ENCODE data around the gene FMN2. TPM values are rescaled to one million over a fixed set of nuclear protein-coding genes. Genes with fewer than 3 reads are reported as not detected.
"Not testable (repeated sequence)": the region's sequence is repeated elsewhere in the genome, so short reads cannot be mapped to it uniquely, and the experiment has no call there.

FMN2 gene
- total RNA-seq, 1 experiment from 2014 or later, result 5.3 TPM

DNA sequence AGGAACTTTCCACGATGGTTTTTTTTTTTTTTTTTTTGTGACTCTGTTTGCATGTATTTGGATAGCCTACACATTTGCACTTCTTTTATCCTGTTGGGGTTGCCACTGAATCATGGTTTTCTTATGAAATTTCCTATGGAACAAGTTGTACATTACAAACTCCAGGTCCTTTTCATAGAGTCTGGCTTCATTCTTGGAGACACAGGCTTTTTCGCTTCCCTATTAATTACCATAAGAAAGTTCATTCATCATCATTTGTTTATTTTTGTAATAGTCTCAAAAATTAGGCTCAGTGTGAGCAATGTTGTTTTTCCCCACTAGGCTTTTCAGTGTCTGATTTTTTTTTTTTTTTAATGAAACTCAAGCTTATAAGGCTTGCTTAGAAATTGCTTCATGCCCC, 179.4 kb downstream of the FMN2 start:
- TF ChIP-seq, protein P1, sequence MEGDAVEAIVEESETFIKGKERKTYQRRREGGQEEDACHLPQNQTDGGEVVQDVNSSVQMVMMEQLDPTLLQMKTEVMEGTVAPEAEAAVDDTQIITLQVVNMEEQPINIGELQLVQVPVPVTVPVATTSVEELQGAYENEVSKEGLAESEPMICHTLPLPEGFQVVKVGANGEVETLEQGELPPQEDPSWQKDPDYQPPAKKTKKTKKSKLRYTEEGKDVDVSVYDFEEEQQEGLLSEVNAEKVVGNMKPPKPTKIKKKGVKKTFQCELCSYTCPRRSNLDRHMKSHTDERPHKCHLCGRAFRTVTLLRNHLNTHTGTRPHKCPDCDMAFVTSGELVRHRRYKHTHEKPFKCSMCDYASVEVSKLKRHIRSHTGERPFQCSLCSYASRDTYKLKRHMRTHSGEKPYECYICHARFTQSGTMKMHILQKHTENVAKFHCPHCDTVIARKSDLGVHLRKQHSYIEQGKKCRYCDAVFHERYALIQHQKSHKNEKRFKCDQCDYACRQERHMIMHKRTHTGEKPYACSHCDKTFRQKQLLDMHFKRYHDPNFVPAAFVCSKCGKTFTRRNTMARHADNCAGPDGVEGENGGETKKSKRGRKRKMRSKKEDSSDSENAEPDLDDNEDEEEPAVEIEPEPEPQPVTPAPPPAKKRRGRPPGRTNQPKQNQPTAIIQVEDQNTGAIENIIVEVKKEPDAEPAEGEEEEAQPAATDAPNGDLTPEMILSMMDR (IDR thresholded peaks at IDR 0.05; ENCODE audit: unreplicated experiment), result no peak
- intact Hi-C loops (cut with micrococcal nuclease), result no loop called here
- ChIA-PET CTCF (interaction anchor here (0.5 to 1.0 kb wide), 2 partner anchors 267 to 617 kb away, joined by 4 read pairs; no protein-coding TSS in a partner anchor), POLR2A (no interaction called here)
- H3K36me3 Mint-ChIP-seq (ENCODE audit: insufficient read depth, unreplicated experiment), result no peaks in the 10 kb centered on the region
- no peak overlapping the region for H3K4me3 Mint-ChIP-seq (ENCODE audit: unreplicated experiment)
- no peaks in the 10 kb centered on the region for H3K4me1 Mint-ChIP-seq (ENCODE audit: insufficient read depth, unreplicated experiment)
- H3K9me3 Mint-ChIP-seq (ENCODE audit: unreplicated experiment), result peaks cover 26% of the 10 kb centered on the region
- BruUV-seq (replicated peaks), result no TSS peak
- no peaks in the 10 kb centered on the region for H3K27me3 Mint-ChIP-seq (ENCODE audit: insufficient read depth, unreplicated experiment)
- H3K27ac Mint-ChIP-seq (ENCODE audit: low read depth, unreplicated experiment), result no peak overlapping the region
- peak; percentile 12 for DNase-seq (ENCODE audit: unreplicated experiment)

DNA sequence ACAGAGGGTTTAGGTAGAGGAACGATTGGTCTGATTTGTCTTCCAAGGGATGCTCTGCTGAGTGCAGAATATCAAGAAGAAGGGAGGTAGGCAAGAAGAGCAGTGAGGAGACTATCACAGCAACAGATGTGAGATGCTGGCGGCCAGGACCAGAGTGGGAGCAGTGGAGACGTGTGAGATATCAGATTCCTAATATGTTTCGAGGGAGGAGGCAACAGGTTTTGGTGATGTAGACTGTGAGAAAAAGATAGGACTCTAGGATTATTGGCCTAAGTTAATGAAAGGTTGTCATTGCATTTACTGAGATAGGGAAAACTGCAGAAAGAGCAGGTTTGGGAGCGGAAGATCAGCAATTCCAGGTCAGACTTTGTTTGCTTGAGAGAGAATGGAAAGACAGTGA, 182.9 kb downstream of the FMN2 start:
- POLR2A ChIA-PET, result no interaction called here
- Mint-ChIP-seq H3K36me3 (ENCODE audit: insufficient read depth, unreplicated experiment) (no peaks in the 10 kb centered on the region), H3K4me3 (ENCODE audit: unreplicated experiment) (no peak overlapping the region), H3K4me1 (ENCODE audit: insufficient read depth, unreplicated experiment) (no peaks in the 10 kb centered on the region), H3K9me3 (ENCODE audit: unreplicated experiment) (no peaks in the 10 kb centered on the region), H3K27me3 (ENCODE audit: insufficient read depth, unreplicated experiment) (no peaks in the 10 kb centered on the region), H3K27ac (ENCODE audit: low read depth, unreplicated experiment) (no peak overlapping the region)
- intact Hi-C loops (cut with micrococcal nuclease), result no loop called here
- TF ChIP-seq, protein P1 (IDR thresholded peaks at IDR 0.05; ENCODE audit: unreplicated experiment), result no peak
- CTCF ChIA-PET, result interaction anchor here (0.7 kb wide), 1 partner anchor 124 kb away, joined by 3 read pairs; no protein-coding TSS in a partner anchor
- no TSS peak for BruUV-seq (replicated peaks)
- no peak for DNase-seq (ENCODE audit: unreplicated experiment)

DNA sequence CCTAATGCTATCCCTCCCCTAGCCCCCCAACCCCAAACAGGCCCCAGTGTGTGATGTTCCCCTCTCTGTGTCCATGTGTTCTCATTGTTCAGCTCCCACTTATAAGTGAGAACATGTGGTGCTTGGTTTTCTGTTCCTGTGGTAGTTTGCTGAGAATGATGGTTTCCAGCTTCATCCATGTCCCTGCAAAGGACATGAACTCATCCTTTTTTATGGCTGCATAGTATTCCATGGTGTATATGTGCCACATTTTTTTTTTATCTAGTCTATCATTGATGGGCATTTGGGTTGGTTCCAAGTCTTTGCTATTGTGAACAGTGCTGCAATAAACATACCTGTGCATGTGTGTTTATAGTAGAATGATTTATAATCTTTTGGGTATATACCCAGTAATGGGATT, 183.5 kb downstream of the FMN2 start:
- BruUV-seq (replicated peaks); H3K4me3 Mint-ChIP-seq (ENCODE audit: unreplicated experiment); H3K36me3 Mint-ChIP-seq (ENCODE audit: insufficient read depth, unreplicated experiment); DNase-seq (ENCODE audit: unreplicated experiment); POLR2A ChIA-PET; H3K27me3 Mint-ChIP-seq (ENCODE audit: insufficient read depth, unreplicated experiment); H3K27ac Mint-ChIP-seq (ENCODE audit: low read depth, unreplicated experiment); H3K4me1 Mint-ChIP-seq (ENCODE audit: insufficient read depth, unreplicated experiment); H3K9me3 Mint-ChIP-seq (ENCODE audit: unreplicated experiment); intact Hi-C loops (cut with micrococcal nuclease): not testable (repeated sequence)
- CTCF ChIA-PET, result interaction anchor here (0.6 to 0.7 kb wide), 3 partner anchors 14 to 182 kb away, joined by 3 read pairs; no protein-coding TSS in a partner anchor

DNA sequence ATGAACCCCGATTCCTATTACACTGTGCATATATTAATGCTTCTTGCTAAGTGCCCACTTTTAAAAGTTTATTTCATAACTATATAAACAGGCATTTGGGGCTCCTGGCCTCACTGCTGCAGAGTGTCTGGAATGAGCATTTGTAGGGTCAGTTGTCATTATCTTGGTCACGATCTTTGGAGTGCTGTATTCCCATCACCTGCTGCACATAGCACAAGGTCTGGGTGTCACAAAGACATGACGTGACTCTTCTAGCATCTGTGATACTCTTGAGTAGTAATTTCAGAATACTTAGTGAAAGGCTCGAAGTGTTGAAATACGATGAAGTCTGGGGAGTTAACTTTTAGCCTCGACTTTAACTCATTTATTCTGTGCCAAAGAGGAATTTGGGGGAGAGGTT, 186.4 kb downstream of the FMN2 start:
- H3K27ac Mint-ChIP-seq (ENCODE audit: low read depth, unreplicated experiment), result no peak overlapping the region
- intact Hi-C loops (cut with micrococcal nuclease), result no loop called here
- POLR2A ChIA-PET, result no interaction called here
- no peaks in the 10 kb centered on the region for H3K4me1 Mint-ChIP-seq (ENCODE audit: insufficient read depth, unreplicated experiment)
- H3K36me3 Mint-ChIP-seq (ENCODE audit: insufficient read depth, unreplicated experiment), result no peaks in the 10 kb centered on the region
- H3K27me3 Mint-ChIP-seq (ENCODE audit: insufficient read depth, unreplicated experiment), result no peaks in the 10 kb centered on the region
- BruUV-seq (replicated peaks), result no TSS peak
- H3K4me3 Mint-ChIP-seq (ENCODE audit: unreplicated experiment), result no peak overlapping the region
- CTCF ChIA-PET, result no interaction called here
- DNase-seq (ENCODE audit: unreplicated experiment), result no peak
- no peaks in the 10 kb centered on the region for H3K9me3 Mint-ChIP-seq (ENCODE audit: unreplicated experiment)
- TF ChIP-seq, protein P1 (IDR thresholded peaks at IDR 0.05; ENCODE audit: unreplicated experiment), result no peak
